NK-92 (cell line): ENCODE measurements around the gene FOXK2.

Experiments
- DNase-seq: peaks from one replicate; lab custom pipeline; 2025; ENCODE audit not compliant: unreplicated experiment; lab: John Stamatoyannopoulos, UW

Gene FOXK2

DNA sequence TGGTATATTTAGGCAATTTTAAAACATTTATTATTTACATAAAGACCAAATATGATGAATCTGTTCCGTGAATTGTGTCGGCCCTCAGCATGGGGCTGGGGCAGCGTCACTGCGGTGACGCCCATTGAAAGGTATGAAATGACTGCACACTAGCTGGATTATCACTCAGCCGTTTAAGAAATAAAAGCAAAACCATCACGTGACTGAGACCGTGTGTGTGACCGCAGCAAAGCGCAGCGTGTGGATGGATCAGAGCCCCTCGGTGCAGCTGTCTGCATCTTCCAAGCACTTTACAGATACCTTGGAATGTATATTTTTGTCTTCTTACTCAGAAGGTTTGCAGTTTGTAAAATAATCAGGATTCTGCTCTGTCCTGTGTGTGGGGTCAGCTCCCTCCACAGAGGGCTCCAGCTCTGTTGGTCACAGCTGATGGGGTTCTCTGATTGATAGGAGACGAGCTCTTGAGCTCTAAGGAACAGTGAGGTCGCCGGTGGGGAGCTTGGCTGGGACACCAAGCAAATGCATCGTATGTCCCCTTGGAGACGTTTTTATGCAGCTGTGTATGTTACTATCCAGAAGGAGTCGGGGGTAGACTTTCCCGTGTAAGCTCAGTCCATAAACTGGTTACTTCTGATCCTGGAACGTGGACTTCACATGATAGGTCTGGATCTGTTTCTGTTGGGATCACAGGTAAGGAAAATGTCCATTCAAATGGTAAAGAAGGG is 83.6 kb downstream of the FOXK2 start:
- no peak for DNase-seq

GRCh38 chr17:82603981-82604448 is 84.5 kb downstream of the FOXK2 start:
- no peak for DNase-seq

DNA sequence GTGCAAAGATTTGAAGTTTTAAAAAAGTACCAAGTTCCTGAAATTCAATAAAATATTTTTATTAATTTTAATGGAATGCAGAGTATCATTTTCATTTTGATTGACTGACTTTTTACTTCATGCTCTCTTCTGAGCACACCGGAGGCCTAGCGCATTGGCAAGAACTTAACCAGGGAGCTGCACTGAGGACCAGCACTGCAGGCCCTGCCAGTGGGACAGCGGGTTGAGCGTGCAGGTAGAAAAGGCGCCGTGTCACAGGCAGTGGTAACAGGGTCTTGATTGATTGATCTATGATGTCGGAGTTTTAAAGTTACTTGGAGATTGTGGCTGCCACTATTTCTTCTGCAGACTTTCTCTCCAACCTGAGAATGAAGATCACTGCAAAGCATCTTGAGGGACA is 85.0 kb downstream of the FOXK2 start:
- DNase-seq: no peak

- no peak for DNase-seq
Measured at GRCh38 chr17:82605939-82606600, 86.5 kb downstream of the FOXK2 start.

- no peak for DNase-seq
Measured at GRCh38 chr17:82608816-82609215, 89.3 kb downstream of the FOXK2 start.

- no peak for DNase-seq
Measured at GRCh38 chr17:82609655-82610054, 90.1 kb downstream of the FOXK2 start.

GRCh38 chr17:82611140-82612058 is 91.9 kb downstream of the FOXK2 start:
- no peak for DNase-seq

- no peak for DNase-seq
Measured at GRCh38 chr17:82613283-82614094, 94.0 kb downstream of the FOXK2 start.

GRCh38 chr17:82614095-82614631 is 94.6 kb downstream of the FOXK2 start:
- DNase-seq: no peak

- DNase-seq: no peak
Measured at GRCh38 chr17:82615084-82616020, 95.8 kb downstream of the FOXK2 start.

GRCh38 chr17:82616021-82616711 is 96.6 kb downstream of the FOXK2 start:
- DNase-seq: no peak

GRCh38 chr17:82619211-82619610 is 99.7 kb downstream of the FOXK2 start:
- DNase-seq: no peak

DNA sequence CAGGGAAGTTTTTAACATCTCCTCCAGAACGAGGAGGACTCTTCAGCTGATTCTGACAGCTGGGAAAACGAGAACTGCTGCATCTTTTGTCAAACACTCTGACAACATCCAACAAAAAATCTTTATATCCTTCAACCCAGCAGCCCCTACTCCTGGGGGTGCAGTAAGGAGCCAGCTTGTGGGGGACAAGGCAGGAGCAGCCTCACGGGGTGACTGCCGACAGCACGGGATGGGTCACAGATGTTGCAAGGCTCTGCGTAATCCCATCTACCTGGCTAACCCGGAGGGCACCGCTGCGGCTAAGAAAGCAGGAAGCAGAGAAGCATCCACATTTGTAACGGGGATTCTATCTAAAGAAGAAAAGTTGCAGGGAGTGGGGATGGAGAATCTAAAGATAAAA is 100.1 kb downstream of the FOXK2 start:
- DNase-seq: no peak

DNA sequence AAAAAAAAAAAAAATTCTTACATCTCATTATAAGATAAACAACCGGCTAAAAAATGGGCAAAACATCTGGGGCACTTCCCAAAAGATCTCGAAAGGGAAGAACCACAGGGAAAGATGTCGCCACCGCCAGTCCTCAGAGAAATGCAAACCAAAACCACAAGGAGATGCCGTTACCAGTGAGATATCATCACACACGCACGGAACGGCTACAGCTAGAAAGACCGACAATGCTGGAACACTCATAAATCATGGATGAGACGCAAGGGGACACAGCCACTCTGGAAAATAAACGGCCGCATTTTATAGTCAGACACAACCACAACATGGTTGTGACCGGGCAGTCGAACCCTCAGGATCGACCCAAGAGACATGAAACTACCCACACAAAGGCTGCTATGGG is 104.2 kb downstream of the FOXK2 start:
- DNase-seq: no peak

- no peak for DNase-seq
Measured at GRCh38 chr17:82627405-82627804, 107.9 kb downstream of the FOXK2 start.

DNA sequence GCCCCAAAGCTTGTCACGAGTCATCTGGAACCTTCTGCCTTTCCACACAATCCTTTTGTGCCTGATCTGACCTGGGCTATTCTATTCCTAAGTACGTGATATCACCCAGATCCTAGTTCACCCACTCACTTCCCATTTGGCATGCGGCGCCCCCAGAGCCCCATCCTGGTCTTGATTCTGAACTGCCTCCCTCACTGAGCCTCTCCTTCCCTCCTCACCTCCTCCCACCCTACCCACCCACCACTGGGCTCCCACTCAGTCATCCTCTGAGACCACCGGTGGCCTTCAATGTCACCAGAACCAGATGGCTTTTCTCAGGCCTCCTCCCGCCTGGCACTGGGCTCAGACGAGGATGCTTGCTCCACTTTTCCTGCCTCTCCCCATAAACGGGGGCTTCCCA is 110.2 kb downstream of the FOXK2 start:
- DNase-seq: no peak

DNA sequence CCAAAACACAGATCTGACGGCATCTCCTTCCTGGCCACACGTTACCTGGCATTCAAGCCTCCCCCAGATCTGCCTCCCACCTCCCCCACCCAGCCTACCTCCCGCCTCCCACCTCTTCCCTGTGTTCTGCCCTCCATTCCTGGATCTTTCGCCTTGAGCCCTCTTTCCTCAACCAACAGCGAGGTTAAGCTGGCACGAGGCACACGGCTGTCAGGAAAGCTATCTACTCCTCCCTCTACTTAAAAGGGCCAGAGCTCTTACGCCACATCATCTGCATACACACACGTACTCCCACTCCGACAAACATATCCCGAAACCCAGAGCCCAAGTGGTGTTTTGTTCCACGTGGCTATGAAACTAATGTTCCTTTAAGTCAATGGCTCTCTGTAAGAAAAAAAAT is 110.7 kb downstream of the FOXK2 start:
- no peak for DNase-seq

DNA sequence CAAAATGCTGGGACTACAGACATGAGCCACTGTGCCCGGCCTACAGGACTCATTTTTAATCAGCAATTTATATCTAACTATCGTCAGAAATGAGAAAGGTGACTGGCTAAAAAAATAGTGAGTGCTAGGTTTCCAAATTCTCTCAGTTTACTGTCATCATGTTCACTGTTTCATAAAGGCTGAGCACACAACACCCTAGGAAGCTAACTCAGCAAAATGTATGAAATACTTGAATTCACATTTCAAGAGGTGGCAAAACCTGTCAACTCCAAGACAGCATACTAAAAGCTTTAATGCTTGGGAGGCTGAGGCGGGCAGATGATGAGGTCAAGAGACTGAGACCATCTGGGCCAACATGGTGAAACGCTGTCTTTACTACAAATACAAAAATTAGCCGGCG is 112.0 kb downstream of the FOXK2 start:
- no peak for DNase-seq

DNA sequence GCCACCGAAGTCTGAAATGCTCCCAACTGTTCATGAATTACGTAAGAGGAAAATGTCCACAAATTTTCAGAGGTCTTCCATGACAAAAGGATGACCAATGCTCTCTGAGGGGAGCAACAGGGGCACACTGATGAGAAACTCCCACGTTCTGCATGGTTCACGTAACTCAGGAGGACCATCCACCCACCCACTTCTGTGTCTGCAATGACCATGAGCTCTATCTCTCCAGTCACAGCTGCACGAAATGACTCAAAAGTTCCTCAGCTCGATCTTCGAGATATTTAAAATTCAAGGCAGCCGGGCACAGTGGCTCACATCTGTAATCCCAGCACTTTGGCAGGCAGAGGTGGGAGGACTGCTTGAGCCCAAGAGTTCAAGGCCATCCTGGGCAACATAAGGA is 112.9 kb downstream of the FOXK2 start:
- DNase-seq: no peak
